A549 treated with CORT108297 at 1 μM for 4 hours (cell line): ENCODE measurements around the gene TTC12. TPM values are rescaled to one million over a fixed set of nuclear protein-coding genes. Genes with fewer than 3 reads are reported as not detected.

ENCODE experiments used
- total RNA-seq: library from RNA; stranded (reverse); fragments of 200-300 nt; extraction: Qiagen RNA extraction; gene quantifications from 5 replicates; pipeline ENCODE4 v1.2.3, GENCODE V29; 2022

Gene TTC12, protein sequence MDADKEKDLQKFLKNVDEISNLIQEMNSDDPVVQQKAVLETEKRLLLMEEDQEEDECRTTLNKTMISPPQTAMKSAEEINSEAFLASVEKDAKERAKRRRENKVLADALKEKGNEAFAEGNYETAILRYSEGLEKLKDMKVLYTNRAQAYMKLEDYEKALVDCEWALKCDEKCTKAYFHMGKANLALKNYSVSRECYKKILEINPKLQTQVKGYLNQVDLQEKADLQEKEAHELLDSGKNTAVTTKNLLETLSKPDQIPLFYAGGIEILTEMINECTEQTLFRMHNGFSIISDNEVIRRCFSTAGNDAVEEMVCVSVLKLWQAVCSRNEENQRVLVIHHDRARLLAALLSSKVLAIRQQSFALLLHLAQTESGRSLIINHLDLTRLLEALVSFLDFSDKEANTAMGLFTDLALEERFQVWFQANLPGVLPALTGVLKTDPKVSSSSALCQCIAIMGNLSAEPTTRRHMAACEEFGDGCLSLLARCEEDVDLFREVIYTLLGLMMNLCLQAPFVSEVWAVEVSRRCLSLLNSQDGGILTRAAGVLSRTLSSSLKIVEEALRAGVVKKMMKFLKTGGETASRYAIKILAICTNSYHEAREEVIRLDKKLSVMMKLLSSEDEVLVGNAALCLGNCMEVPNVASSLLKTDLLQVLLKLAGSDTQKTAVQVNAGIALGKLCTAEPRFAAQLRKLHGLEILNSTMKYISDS
- total RNA-seq = 4.1 to 9.7 TPM (median 5.0 TPM) in 5 replicates

GRCh38 chr11:113314389-113315301 lies at the start of gene TTC12:
TTC12 (plus strand) TSS chr11:113314583; CDS start chr11:113316258, 1,675 bp downstream.

GRCh38 chr11:113387605-113388211 lies 73.3 kb downstream of the TTC12 start, which contains the start of gene ANKK1:
ANKK1 (plus strand) TSS chr11:113387779; CDS start chr11:113387885, 106 bp downstream.

Other genes starting within 250 kb of the TTC12 start
- gene ANKK1, start 73.2 kb downstream of the TTC12 start, total RNA-seq = 0.03 to 0.05 TPM (median 0.04 TPM) in 3 of 5 replicates, not detected in the others
- 0.05 to 0.31 TPM (median 0.10 TPM) in 4 of 5 replicates, not detected in the other for gene DRD2, start 160.8 kb downstream of the TTC12 start, total RNA-seq